Measurements from ENCODE around the gene DCAF4. TPM values are rescaled to one million over a fixed set of nuclear protein-coding genes. Genes with fewer than 3 reads are reported as not detected.

DCAF4 gene
- polyA plus RNA-seq, 1 of the 3 experiments (the other 2 are of a cell fraction): 17.9 TPM

- 94% methylated on average over 4 of the region's 6 CpGs for WGBS (ENCODE audit: low lambda C conversion rate)
- no peaks in the 10 kb centered on the region for H3K9me2 ChIP-seq
- ChIA-PET CTCF (interaction anchor here (1.2 kb wide), 1 partner anchor 18 kb away, joined by 3 read pairs; no protein-coding TSS in a partner anchor), POLR2A (no interaction called here)
- H3K79me2 ChIP-seq (ENCODE audit: insufficient read depth): no peaks in the 10 kb centered on the region
- no peaks in the 10 kb centered on the region for H3K9me3 ChIP-seq
- H3K36me3 ChIP-seq (replicated peaks in 1 of 2; ENCODE audit: control insufficient read depth in 1 of 2, insufficient read depth in 2 of 2, low read length in 1 of 2): peaks cover 13 to 16% of the 10 kb centered on the region in 2 experiments
- no peak overlapping the region for H3K4me2 ChIP-seq
- H3K27me3 ChIP-seq (ENCODE audit: insufficient read depth): no peaks in the 10 kb centered on the region
- no peak overlapping the region for H3K9ac ChIP-seq
- no peaks in the 10 kb centered on the region for H3K4me1 ChIP-seq (ENCODE audit: control insufficient read depth in 1 of 2, insufficient read depth in 2 of 2, low read depth in 1 of 2, low read length in 1 of 2)
- no peaks in the 10 kb centered on the region for H4K20me1 ChIP-seq (ENCODE audit: insufficient read depth)
- TF ChIP-seq, protein P1, sequence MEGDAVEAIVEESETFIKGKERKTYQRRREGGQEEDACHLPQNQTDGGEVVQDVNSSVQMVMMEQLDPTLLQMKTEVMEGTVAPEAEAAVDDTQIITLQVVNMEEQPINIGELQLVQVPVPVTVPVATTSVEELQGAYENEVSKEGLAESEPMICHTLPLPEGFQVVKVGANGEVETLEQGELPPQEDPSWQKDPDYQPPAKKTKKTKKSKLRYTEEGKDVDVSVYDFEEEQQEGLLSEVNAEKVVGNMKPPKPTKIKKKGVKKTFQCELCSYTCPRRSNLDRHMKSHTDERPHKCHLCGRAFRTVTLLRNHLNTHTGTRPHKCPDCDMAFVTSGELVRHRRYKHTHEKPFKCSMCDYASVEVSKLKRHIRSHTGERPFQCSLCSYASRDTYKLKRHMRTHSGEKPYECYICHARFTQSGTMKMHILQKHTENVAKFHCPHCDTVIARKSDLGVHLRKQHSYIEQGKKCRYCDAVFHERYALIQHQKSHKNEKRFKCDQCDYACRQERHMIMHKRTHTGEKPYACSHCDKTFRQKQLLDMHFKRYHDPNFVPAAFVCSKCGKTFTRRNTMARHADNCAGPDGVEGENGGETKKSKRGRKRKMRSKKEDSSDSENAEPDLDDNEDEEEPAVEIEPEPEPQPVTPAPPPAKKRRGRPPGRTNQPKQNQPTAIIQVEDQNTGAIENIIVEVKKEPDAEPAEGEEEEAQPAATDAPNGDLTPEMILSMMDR (IDR thresholded peaks at IDR 0.05): no peak
- TF ChIP-seq CHD2 (IDR thresholded peaks at IDR 0.05; ENCODE audit: low read length, partially characterized antibody) (no peak), ELF1 (IDR thresholded peaks at IDR 0.05) (no peak), SIN3A (IDR thresholded peaks at IDR 0.05; ENCODE audit: borderline replicate concordance, low read depth, low read length) (no peak)
- H3F3A ChIP-seq (replicated peaks; ENCODE audit: insufficient read depth): peaks cover 8% of the 10 kb centered on the region
- no peak overlapping the region for H2AFZ ChIP-seq (ENCODE audit: low read depth)
- no peak overlapping the region for H3K4me3 ChIP-seq (ENCODE audit: low read depth in 2 of 2, low read length in 1 of 2)
- no peak for DNase-seq
- H3K27ac ChIP-seq (ENCODE audit: low read depth in 2 of 2, low read length in 1 of 2): no peak overlapping the region
These were observed 39.8 kb downstream of the DCAF4 start for GRCh38 chr14:72966038-72966437.

DNA sequence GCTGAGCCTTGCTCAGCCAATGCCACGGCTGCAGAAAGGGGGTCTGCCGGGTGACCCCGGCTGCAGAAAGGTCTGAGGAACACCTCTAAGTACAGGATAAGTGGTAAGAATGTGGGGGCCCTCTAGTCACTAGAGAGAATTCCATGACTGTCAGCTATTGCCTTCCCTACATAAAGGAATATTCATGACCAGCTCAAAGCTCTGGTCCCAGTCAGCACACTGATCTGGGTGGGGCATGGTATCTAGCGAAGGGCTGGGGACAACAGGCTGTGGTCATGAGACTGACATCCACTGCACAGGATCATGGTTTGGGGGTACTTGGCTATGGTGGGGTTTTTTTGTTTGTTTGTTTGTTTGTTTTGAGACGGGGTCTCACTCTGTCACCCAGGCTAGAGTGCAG, 42.1 kb downstream of the DCAF4 start:
- ChIA-PET CTCF (interaction anchor here (1.6 to 1.7 kb wide), 2 partner anchors 20 to 455 kb away, joined by 6 to 11 read pairs; no protein-coding TSS in a partner anchor), POLR2A (no interaction called here)
- 93% methylated on average over 5 of the region's 5 CpGs for WGBS (ENCODE audit: low lambda C conversion rate)
- no peaks in the 10 kb centered on the region for H3K79me2 ChIP-seq (ENCODE audit: insufficient read depth)
- no peak overlapping the region for H3K9ac ChIP-seq
- H3F3A ChIP-seq (replicated peaks; ENCODE audit: insufficient read depth): peaks cover under 1% of the 10 kb centered on the region
- no peaks in the 10 kb centered on the region for H3K4me1 ChIP-seq (ENCODE audit: control insufficient read depth in 1 of 2, insufficient read depth in 2 of 2, low read depth in 1 of 2, low read length in 1 of 2)
- DNase-seq: no peak
- no peaks in the 10 kb centered on the region for H3K27me3 ChIP-seq (ENCODE audit: insufficient read depth)
- no peaks in the 10 kb centered on the region for H3K9me3 ChIP-seq
- no peaks in the 10 kb centered on the region for H3K9me2 ChIP-seq
- H3K4me3 ChIP-seq (ENCODE audit: low read depth in 2 of 2, low read length in 1 of 2): no peak overlapping the region
- no peak overlapping the region for H3K27ac ChIP-seq (ENCODE audit: low read depth in 2 of 2, low read length in 1 of 2)
- no peaks in the 10 kb centered on the region for H4K20me1 ChIP-seq (ENCODE audit: insufficient read depth)
- peaks cover 23 to 24% of the 10 kb centered on the region in 2 experiments for H3K36me3 ChIP-seq (replicated peaks in 1 of 2; ENCODE audit: control insufficient read depth in 1 of 2, insufficient read depth in 2 of 2, low read length in 1 of 2)
- H3K4me2 ChIP-seq: no peak overlapping the region
- no peak for TF ChIP-seq GABPA (IDR thresholded peaks at IDR 0.05; ENCODE audit: low read depth)
- TF ChIP-seq EP300 (IDR thresholded peaks at IDR 0.05; ENCODE audit: borderline replicate concordance in 1 of 2, low read depth in 1 of 2, low read length in 1 of 2): no peak
- TF ChIP-seq JUND (IDR thresholded peaks at IDR 0.05): no peak
- TF ChIP-seq EZH2phosphoT487 (IDR thresholded peaks at IDR 0.05; ENCODE audit: borderline replicate concordance, low read depth): no peak
- no peak overlapping the region for H2AFZ ChIP-seq (ENCODE audit: low read depth)

DNA sequence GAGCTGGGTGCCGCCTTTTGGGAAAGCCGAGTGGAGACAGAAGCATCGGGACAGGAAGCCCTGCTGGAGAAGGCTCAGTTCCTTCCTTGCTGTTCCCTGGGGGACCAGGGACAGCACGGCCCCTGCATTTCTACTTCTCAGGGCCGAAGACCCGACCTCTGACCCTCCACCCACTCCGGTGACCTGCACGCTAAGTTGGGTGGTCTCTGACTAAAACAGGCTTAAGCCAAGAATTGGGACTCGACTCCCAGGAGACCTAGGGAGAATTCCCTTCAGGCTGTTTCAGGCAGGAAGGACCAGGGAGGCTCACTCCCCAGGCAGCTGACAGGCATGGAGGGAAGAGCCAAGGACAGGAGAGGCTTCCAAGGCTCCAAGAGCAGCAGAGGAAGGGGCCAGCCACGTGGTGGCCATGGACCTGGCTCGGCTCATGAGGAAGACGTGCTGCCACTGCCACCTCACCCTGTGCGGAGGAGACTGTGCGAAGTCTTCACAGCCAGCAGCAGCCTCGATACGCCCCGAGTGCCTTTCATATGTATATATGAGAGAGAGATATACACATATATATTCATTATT, 43.9 kb downstream of the DCAF4 start:
- Histone ChIP-seq H3K27ac (ENCODE audit: low read depth in 2 of 2, low read length in 1 of 2) (no peak overlapping the region), H3K4me2 (no peak overlapping the region), H3K9me3 (no peaks in the 10 kb centered on the region), H3K9me2 (no peaks in the 10 kb centered on the region), H4K20me1 (ENCODE audit: insufficient read depth) (no peaks in the 10 kb centered on the region), H3K36me3 (replicated peaks in 1 of 2; ENCODE audit: control insufficient read depth in 1 of 2, insufficient read depth in 2 of 2, low read length in 1 of 2) (peaks cover 34 to 41% of the 10 kb centered on the region in 2 experiments), H2AFZ (ENCODE audit: low read depth) (no peak overlapping the region), H3K4me3 (ENCODE audit: low read depth in 2 of 2, low read length in 1 of 2) (no peak overlapping the region), H3K79me2 (ENCODE audit: insufficient read depth) (no peaks in the 10 kb centered on the region), H3K4me1 (ENCODE audit: control insufficient read depth in 1 of 2, insufficient read depth in 2 of 2, low read depth in 1 of 2, low read length in 1 of 2) (no peaks in the 10 kb centered on the region), H3K27me3 (ENCODE audit: insufficient read depth) (no peaks in the 10 kb centered on the region), H3F3A (replicated peaks; ENCODE audit: insufficient read depth) (no peaks in the 10 kb centered on the region), H3K9ac (no peak overlapping the region)
- ChIA-PET POLR2A (no interaction called here), CTCF (no interaction called here)
- WGBS (ENCODE audit: low lambda C conversion rate): 95% methylated on average over 15 of the region's 17 CpGs
- no peak for DNase-seq
- no peak for TF ChIP-seq SIN3A (IDR thresholded peaks at IDR 0.05; ENCODE audit: borderline replicate concordance, low read depth, low read length)
- no peak for TF ChIP-seq EP300 (IDR thresholded peaks at IDR 0.05; ENCODE audit: borderline replicate concordance in 1 of 2, low read depth in 1 of 2, low read length in 1 of 2)
- no peak for TF ChIP-seq FOXM1 (IDR thresholded peaks at IDR 0.05; ENCODE audit: low read depth)
- no peak for TF ChIP-seq GATA2 (CRISPR knock-in tag; IDR thresholded peaks at IDR 0.05)
- TF ChIP-seq ZBTB33 (IDR thresholded peaks at IDR 0.05; ENCODE audit: borderline replicate concordance, low read depth): no peak
- TF ChIP-seq RAD21 (IDR thresholded peaks at IDR 0.05; ENCODE audit: low read length): no peak
- TF ChIP-seq, protein P2, sequence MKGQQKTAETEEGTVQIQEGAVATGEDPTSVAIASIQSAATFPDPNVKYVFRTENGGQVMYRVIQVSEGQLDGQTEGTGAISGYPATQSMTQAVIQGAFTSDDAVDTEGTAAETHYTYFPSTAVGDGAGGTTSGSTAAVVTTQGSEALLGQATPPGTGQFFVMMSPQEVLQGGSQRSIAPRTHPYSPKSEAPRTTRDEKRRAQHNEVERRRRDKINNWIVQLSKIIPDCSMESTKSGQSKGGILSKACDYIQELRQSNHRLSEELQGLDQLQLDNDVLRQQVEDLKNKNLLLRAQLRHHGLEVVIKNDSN (IDR thresholded peaks at IDR 0.05; ENCODE audit: borderline replicate concordance, low read depth): no peak
- TF ChIP-seq YY1 (IDR thresholded peaks at IDR 0.05; ENCODE audit: low read depth): no peak
- TF ChIP-seq TAF1 (IDR thresholded peaks at IDR 0.05; ENCODE audit: borderline replicate concordance, low read depth, low read length): no peak
- no peak for TF ChIP-seq MEF2A (IDR thresholded peaks at IDR 0.05; ENCODE audit: borderline replicate concordance, low read depth)
- TF ChIP-seq NFIC (IDR thresholded peaks at IDR 0.05; ENCODE audit: borderline replicate concordance): no peak
- no peak for TF ChIP-seq RXRA (IDR thresholded peaks at IDR 0.05; ENCODE audit: borderline replicate concordance, low read depth)
- no peak for TF ChIP-seq RCOR1 (IDR thresholded peaks at IDR 0.05; ENCODE audit: low read length)
- no peak for TF ChIP-seq CHD2 (IDR thresholded peaks at IDR 0.05; ENCODE audit: low read length, partially characterized antibody)
